BE2C (cell line): ENCODE results near the gene PSMD5.

Experiments
- DNase-seq: peaks from one replicate; pipeline ENCODE4 v3.0.0-alpha.2; 2020
- H3K27me3 ChIP-seq: fragments of 250-450 bp; sonication (Bioruptor Pico); 2 replicates; pipeline ENCODE4 v1.5.1; 2020; ENCODE audit warnings: mild to moderate bottlenecking
- H3K36me3 ChIP-seq: fragments of 250-450 bp; sonication (Bioruptor Pico); 2 replicates; pipeline ENCODE4 v1.5.1; 2020; ENCODE audit warnings: mild to moderate bottlenecking
- H3K4me1 ChIP-seq: fragments of 250-450 bp; sonication (Bioruptor Pico); 2 replicates; pipeline ENCODE4 v1.5.1; 2020
- H3K4me3 ChIP-seq: 2 replicates; pipeline ENCODE4 v1.5.1; 2011; ENCODE audit warnings: low read depth, low read length
- H3K9me3 ChIP-seq: fragments of 250-450 bp; sonication (Bioruptor Pico); 2 replicates; pipeline ENCODE4 v1.5.1; 2020
- CTCF ChIP-seq: IDR thresholded peaks from 2 replicates; pipeline ENCODE4 v1.5.1; 2012; ENCODE audit warnings: mild to moderate bottlenecking, low read depth, low read length

The PSMD5 gene

GRCh38 chr9:120775859-120776258, 66.9 kb downstream of the PSMD5 start:
- H3K4me3 ChIP-seq, result no peak overlapping the region
- no peaks in the 10 kb centered on the region for H3K27me3 ChIP-seq
- no peak for DNase-seq
- no peaks in the 10 kb centered on the region for H3K9me3 ChIP-seq
- no peaks in the 10 kb centered on the region for H3K4me1 ChIP-seq
- peaks cover 43% of the 10 kb centered on the region for H3K36me3 ChIP-seq
- TF ChIP-seq CTCF, result no peak

GRCh38 chr9:120774719-120775118, 68.0 kb downstream of the PSMD5 start:
- Histone ChIP-seq H3K9me3 (no peaks in the 10 kb centered on the region), H3K36me3 (peaks cover 49% of the 10 kb centered on the region)

GRCh38 chr9:120773256-120773655, 69.5 kb downstream of the PSMD5 start:
- Histone ChIP-seq H3K36me3 (peaks cover 62% of the 10 kb centered on the region), H3K4me3 (no peak overlapping the region), H3K27me3 (no peaks in the 10 kb centered on the region), H3K4me1 (no peaks in the 10 kb centered on the region), H3K9me3 (no peaks in the 10 kb centered on the region)
- DNase-seq, result no peak
- TF ChIP-seq CTCF, result no peak

More at GRCh38 chr9:120774719-120775118, 68.0 kb downstream of the PSMD5 start:
- Histone ChIP-seq H3K4me3 (no peak overlapping the region), H3K4me1 (no peaks in the 10 kb centered on the region), H3K27me3 (no peaks in the 10 kb centered on the region)
- no peak for DNase-seq
- TF ChIP-seq CTCF, result no peak

- Histone ChIP-seq H3K36me3 (peaks cover 72% of the 10 kb centered on the region), H3K9me3 (no peaks in the 10 kb centered on the region), H3K27me3 (no peaks in the 10 kb centered on the region), H3K4me1 (no peaks in the 10 kb centered on the region; the same call in 1 of the 2 replicates), H3K4me3 (no peak overlapping the region)
- TF ChIP-seq CTCF, result no peak
- DNase-seq, result no peak
These were observed 71.8 kb downstream of the PSMD5 start for GRCh38 chr9:120770931-120771330.

- Histone ChIP-seq H3K4me3 (no peak overlapping the region), H3K36me3 (peaks cover 69% of the 10 kb centered on the region), H3K4me1 (no peaks in the 10 kb centered on the region; the same call in 1 of the 2 replicates), H3K27me3 (no peaks in the 10 kb centered on the region), H3K9me3 (no peaks in the 10 kb centered on the region)
- no peak for TF ChIP-seq CTCF
- DNase-seq, result no peak
These were observed 73.8 kb downstream of the PSMD5 start for GRCh38 chr9:120768886-120769285.

GRCh38 chr9:120768247-120768646, 74.5 kb downstream of the PSMD5 start:
- Histone ChIP-seq H3K9me3 (no peaks in the 10 kb centered on the region), H3K36me3 (peaks cover 69% of the 10 kb centered on the region), H3K4me1 (no peaks in the 10 kb centered on the region; the same call in 1 of the 2 replicates), H3K4me3 (no peak overlapping the region), H3K27me3 (no peaks in the 10 kb centered on the region)
- no peak for TF ChIP-seq CTCF
- no peak for DNase-seq
